Measurements from ENCODE around the gene POLR3K. TPM values are rescaled to one million over a fixed set of nuclear protein-coding genes. Genes with fewer than 3 reads are reported as not detected.
"Not testable (repeated sequence)": the region's sequence is repeated elsewhere in the genome, so short reads cannot be mapped to it uniquely, and the experiment has no call there.

Gene POLR3K
- polyA plus RNA-seq, 3 donors from 2014 or later = 26.9 to 40.7 (median 34.6) TPM

DNA sequence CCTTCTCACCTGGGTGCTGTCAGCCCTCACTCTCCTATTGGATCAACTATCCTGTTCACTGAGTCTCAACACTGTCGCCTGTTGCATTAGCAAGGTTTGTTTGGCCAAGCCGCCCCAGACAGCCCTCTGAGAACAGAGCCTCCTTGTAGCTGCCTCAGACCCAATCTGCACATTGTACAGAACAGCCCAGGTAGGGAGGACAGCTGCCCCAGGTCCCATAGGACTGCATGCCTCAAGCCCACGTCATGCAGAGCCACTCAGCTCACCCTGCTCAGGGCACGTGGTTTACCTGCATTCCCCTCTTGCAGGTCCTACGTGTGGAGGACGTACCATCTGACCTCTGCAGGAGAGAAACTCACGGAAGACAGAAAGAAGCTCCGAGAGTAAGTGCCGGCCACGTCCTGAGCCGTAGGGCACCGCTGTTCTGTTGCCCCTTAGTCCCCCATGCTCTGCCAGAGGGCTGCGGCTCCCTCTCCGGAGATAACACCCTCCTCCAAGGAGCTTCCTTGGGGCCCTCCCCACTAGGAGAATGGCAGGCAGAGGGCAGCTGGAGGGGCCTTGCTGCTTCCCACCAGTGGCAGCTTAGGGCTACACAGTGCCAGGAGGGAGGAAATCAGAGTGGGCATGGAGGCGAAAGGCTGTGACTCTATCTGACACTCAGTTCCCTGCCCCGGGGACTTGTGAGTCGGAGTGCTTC, 3.0 kb upstream of the POLR3K start:
- peak overlapping the region in 1 of 6 donors; percentile 30 for H3K27ac Mint-ChIP-seq
- peak overlapping the region in 3 of 5 donors; percentile 59 to 64 (median 64) for H3K4me3 Mint-ChIP-seq
- DNase-seq = no peak

GRCh38 chr16:55571-56136, 2.2 kb upstream of the POLR3K start:
- no peak for DNase-seq
- Mint-ChIP-seq H3K27ac (peak overlapping the region in 1 of 6 donors; percentile 30), H3K4me1 (peaks cover 26 to 37% of the 10 kb centered on the region in 2 donors), H3K27me3 (ENCODE audit: low read depth in 3 of 3) (peaks cover 8 to 13% (median 11%) of the 10 kb centered on the region in 3 donors), H3K4me3 (peak overlapping the region; percentile 59 to 69 (median 63)), H3K9me3 (no peaks in the 10 kb centered on the region), H3K36me3 (peaks cover 0 to under 1% (median 0%) of the 10 kb centered on the region in 3 donors)

More for the DNA sequence above, 3.0 kb upstream of the POLR3K start:
- peaks cover 4 to 13% (median 11%) of the 10 kb centered on the region in 3 donors for H3K27me3 Mint-ChIP-seq (ENCODE audit: low read depth in 3 of 3)
- H3K9me3 Mint-ChIP-seq = no peaks in the 10 kb centered on the region
- no peaks in the 10 kb centered on the region for H3K36me3 Mint-ChIP-seq
- peaks cover 19 to 30% of the 10 kb centered on the region in 2 donors for H3K4me1 Mint-ChIP-seq

GRCh38 chr16:54237-54581, 801 bp upstream of the POLR3K start:
- no peaks in the 10 kb centered on the region for H3K9me3 Mint-ChIP-seq
- H3K4me3 Mint-ChIP-seq = peak overlapping the region; percentile 91 to 96 (median 94)
- no peak for DNase-seq
- H3K27ac Mint-ChIP-seq = peak overlapping the region in 2 of 6 donors; percentile 49 to 84
- H3K36me3 Mint-ChIP-seq = peaks cover 0 to 7% (median 0%) of the 10 kb centered on the region in 3 donors
- H3K4me1 Mint-ChIP-seq = peaks cover 28 to 45% of the 10 kb centered on the region in 2 donors
- peaks cover 8 to 13% (median 11%) of the 10 kb centered on the region in 3 donors for H3K27me3 Mint-ChIP-seq (ENCODE audit: low read depth in 3 of 3)

DNA sequence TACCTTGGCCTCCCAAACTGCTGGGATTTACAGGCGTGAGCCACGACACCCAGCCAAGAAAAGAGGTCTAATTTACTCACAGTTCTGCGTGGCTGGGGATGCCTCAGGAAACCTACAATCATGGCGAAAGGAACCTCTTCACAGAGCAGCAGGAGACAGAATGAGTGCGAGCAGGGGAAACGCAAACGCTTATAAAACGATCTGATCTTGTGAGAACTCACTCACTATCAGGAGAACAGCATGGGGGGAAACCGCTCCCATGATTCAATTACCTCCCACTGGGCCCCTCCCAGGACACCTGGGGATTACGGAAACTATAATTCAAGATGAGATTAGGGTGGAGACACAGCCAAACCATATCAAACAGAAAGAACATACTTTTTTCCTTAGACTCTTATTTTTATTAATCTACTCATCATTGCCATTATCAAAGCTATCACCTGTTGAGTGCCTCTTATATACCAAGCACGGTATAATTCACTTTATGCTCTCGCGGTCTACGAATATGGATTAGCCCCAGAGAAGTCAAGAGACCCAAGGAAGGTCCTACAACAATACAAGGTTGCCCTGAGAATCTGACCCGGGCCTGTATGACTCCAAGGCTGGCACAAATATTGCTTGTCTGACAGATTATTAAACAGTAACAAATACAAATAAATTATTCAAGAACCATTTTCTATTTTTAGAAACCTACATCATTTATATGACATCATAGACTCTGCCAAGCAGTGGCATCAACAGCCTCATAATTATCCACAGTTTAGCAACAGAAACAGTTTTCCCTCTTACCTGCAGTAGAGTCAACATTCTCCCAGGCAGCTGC, 2.4 kb downstream of the POLR3K start:
- DNase-seq = no peak
- peak overlapping the region; percentile 41 to 94 (median 54) for H3K4me3 Mint-ChIP-seq
- H3K27me3 Mint-ChIP-seq (ENCODE audit: low read depth in 3 of 3) = peaks cover 8 to 13% (median 11%) of the 10 kb centered on the region in 3 donors
- peaks cover 33 to 56% of the 10 kb centered on the region in 2 donors for H3K4me1 Mint-ChIP-seq
- H3K36me3 Mint-ChIP-seq = peaks cover 3 to 18% (median 4%) of the 10 kb centered on the region in 3 donors
- peak overlapping the region in 1 of 6 donors; percentile 63 for H3K27ac Mint-ChIP-seq
- no peaks in the 10 kb centered on the region for H3K9me3 Mint-ChIP-seq

DNA sequence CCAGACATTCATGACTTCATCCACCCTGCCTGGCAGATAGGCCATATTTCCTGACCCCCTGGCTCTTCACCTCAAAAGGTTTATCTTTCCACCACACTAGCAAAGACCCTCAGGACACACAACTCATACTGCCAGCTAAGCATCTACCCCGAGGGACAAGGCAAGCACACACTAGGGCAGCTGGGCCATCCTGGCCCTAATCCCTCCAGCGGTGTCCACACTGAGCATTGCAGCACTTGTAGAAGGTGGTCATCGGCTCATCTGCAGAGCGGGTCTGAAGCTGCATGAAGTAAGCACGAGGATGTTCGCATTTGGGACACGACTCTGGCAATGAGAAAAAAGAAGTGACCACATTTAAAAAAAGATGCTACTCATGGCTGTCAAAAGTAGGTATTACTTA, 6.2 kb downstream of the POLR3K start:
- Mint-ChIP-seq H3K27ac (peak overlapping the region in 1 of 6 donors; percentile 14), H3K27me3 (ENCODE audit: low read depth in 3 of 3) (peaks cover 0 to 5% (median 4%) of the 10 kb centered on the region in 3 donors), H3K4me3 (no peak overlapping the region), H3K4me1 (peaks cover 30 to 45% of the 10 kb centered on the region in 2 donors), H3K9me3 (no peaks in the 10 kb centered on the region), H3K36me3 (peaks cover 16 to 48% (median 23%) of the 10 kb centered on the region in 3 donors)
- DNase-seq = no peak

DNA sequence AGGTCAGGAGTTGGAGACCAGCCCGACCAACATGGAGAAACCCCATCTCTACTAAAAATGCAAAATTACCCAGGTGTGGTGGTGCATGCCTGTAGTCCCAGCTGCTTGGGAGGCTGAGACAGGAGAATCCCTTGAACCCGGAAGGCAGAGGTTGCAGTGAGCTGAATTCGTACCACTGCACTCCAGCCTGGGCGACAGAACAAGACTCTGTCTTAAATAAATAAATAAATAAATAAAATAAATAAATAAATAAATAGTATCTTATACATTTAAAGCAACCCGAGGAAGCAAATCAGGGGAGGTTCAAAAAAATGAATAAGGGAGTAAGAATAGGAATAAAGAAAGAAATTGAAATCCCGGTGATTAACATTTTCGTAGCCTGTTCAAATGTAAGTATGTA, 6.9 kb downstream of the POLR3K start:
- not testable (repeated sequence) for H3K9me3 Mint-ChIP-seq; H3K4me3 Mint-ChIP-seq; H3K27me3 Mint-ChIP-seq (ENCODE audit: low read depth in 3 of 3); H3K27ac Mint-ChIP-seq; DNase-seq
- Mint-ChIP-seq H3K36me3 (peaks cover 21 to 54% (median 29%) of the 10 kb centered on the region in 3 donors), H3K4me1 (peaks cover 31 to 49% of the 10 kb centered on the region in 2 donors)

DNA sequence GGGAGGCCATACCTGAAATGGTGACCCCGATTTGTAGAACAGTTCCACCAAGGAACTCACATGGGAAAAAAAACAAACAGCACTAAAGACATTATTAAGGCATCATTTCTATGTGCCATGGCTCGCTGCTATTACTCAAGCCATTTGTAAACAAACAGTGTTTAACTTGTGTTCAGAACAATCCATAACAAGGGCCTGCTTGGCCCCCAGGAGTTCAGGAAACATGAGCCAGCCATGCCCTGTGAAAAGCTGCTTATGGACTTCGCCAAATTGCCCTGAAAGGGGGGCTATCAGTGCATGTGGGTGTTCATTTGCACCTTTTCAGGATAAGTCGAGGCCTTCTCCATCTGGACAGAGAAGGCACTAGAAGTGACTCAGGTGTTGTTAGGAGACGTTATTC, 8.0 kb downstream of the POLR3K start:
- Mint-ChIP-seq H3K9me3 (no peaks in the 10 kb centered on the region), H3K4me1 (peaks cover 22 to 38% of the 10 kb centered on the region in 2 donors), H3K4me3 (no peak overlapping the region), H3K27me3 (ENCODE audit: low read depth in 3 of 3) (no peaks in the 10 kb centered on the region), H3K27ac (no peak overlapping the region), H3K36me3 (peaks cover 21 to 52% (median 29%) of the 10 kb centered on the region in 3 donors)
- DNase-seq = no peak

GRCh38 chr16:44655-45054, 8.8 kb downstream of the POLR3K start:
- H3K4me1 Mint-ChIP-seq = peaks cover 20 to 34% of the 10 kb centered on the region in 2 donors
- H3K27me3 Mint-ChIP-seq (ENCODE audit: low read depth in 3 of 3) = no peaks in the 10 kb centered on the region
- H3K4me3 Mint-ChIP-seq = no peak overlapping the region
- H3K9me3 Mint-ChIP-seq = no peaks in the 10 kb centered on the region
- H3K36me3 Mint-ChIP-seq = peaks cover 21 to 48% (median 29%) of the 10 kb centered on the region in 3 donors
- no peak for DNase-seq
- H3K27ac Mint-ChIP-seq = no peak overlapping the region

GRCh38 chr16:43294-43693, 10.1 kb downstream of the POLR3K start:
- Mint-ChIP-seq H3K36me3 (peaks cover 21 to 47% (median 29%) of the 10 kb centered on the region in 3 donors), H3K9me3 (no peaks in the 10 kb centered on the region), H3K27ac (peak overlapping the region in 1 of 6 donors; percentile 18), H3K27me3 (ENCODE audit: low read depth in 3 of 3) (no peaks in the 10 kb centered on the region), H3K4me1 (peaks cover 30 to 47% of the 10 kb centered on the region in 2 donors), H3K4me3 (no peak overlapping the region)
- DNase-seq = no peak

GRCh38 chr16:42691-43090, 10.7 kb downstream of the POLR3K start:
- peaks cover 21 to 44% (median 29%) of the 10 kb centered on the region in 3 donors for H3K36me3 Mint-ChIP-seq
- no peak overlapping the region for H3K4me3 Mint-ChIP-seq
- DNase-seq = no peak
- peak overlapping the region in 1 of 6 donors; percentile 13 for H3K27ac Mint-ChIP-seq
- H3K4me1 Mint-ChIP-seq = peaks cover 29 to 46% of the 10 kb centered on the region in 2 donors
- no peaks in the 10 kb centered on the region for H3K9me3 Mint-ChIP-seq
- H3K27me3 Mint-ChIP-seq (ENCODE audit: low read depth in 3 of 3) = no peaks in the 10 kb centered on the region

GRCh38 chr16:42069-42457, 11.3 kb downstream of the POLR3K start:
- no peaks in the 10 kb centered on the region for H3K27me3 Mint-ChIP-seq (ENCODE audit: low read depth in 3 of 3)
- H3K27ac Mint-ChIP-seq = no peak overlapping the region
- H3K4me1 Mint-ChIP-seq = peaks cover 25 to 42% of the 10 kb centered on the region in 2 donors
- H3K9me3 Mint-ChIP-seq = no peaks in the 10 kb centered on the region
- peaks cover 17 to 40% (median 29%) of the 10 kb centered on the region in 3 donors for H3K36me3 Mint-ChIP-seq
- DNase-seq = no peak
- H3K4me3 Mint-ChIP-seq = no peak overlapping the region

DNA sequence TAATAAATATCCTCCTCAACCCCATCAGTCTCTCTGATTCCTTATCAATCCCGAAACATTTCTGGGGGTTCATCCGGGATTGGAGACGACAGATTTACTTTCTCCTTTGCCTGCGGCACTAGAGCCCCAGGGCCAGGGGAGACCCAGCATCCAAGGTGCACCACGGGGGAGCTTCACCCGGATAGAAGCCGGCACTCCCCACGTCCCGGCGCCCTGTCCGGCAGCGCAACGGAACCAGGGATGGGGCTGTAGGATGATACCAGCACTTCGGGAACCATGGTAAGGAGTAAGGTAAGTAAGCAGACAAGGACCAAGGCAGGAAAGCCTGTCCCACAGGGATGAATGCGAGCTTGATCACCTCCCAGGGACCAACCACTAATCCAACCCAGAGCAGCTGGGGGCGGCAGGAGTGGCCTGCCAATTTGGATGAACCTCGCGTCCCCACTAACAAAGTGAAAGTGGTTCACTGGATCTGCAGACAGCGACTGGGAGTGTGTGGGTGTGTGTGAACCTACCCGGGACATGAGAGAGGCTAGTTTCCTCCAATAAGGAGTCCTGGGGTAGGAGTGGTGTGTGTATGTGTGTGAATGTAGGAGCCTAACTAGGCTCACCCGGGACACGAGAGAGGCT, 11.9 kb downstream of the POLR3K start:
- no peak for DNase-seq
- no peaks in the 10 kb centered on the region for H3K27me3 Mint-ChIP-seq (ENCODE audit: low read depth in 3 of 3)
- no peak overlapping the region for H3K4me3 Mint-ChIP-seq
- no peak overlapping the region for H3K27ac Mint-ChIP-seq
- peaks cover 16 to 39% (median 29%) of the 10 kb centered on the region in 3 donors for H3K36me3 Mint-ChIP-seq
- no peaks in the 10 kb centered on the region for H3K9me3 Mint-ChIP-seq
- H3K4me1 Mint-ChIP-seq = peaks cover 25 to 41% of the 10 kb centered on the region in 2 donors

Data from immature natural killer cell (primary cell).